Measurements from ENCODE around the gene COASY.

Gene COASY

DNA sequence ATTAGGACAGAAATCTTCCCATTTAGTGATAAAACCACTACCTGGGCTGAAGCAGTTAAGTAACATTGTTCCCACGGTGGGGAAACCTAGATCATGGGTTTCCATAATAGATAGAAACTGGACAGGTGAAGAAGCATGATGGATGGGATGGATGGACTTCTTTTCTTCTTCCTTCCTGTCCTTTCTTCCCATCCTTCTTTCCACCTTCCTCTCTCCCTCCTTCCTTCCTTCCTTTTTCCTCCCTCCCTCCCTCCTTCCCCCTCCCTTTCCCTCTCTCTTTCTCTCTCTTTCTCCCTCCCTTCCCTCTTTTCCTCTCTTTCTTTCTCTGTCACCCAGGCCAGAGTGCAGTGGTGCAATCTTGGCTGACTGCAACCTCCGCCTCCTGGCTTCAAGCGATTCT, 12.5 kb downstream of the COASY start:
- no peak overlapping the region for H3K4me3 ChIP-seq (replicated peaks in 1 of 2; ENCODE audit: low read depth in 2 of 2, low read length in 2 of 2)
- TF ChIP-seq, protein P1, sequence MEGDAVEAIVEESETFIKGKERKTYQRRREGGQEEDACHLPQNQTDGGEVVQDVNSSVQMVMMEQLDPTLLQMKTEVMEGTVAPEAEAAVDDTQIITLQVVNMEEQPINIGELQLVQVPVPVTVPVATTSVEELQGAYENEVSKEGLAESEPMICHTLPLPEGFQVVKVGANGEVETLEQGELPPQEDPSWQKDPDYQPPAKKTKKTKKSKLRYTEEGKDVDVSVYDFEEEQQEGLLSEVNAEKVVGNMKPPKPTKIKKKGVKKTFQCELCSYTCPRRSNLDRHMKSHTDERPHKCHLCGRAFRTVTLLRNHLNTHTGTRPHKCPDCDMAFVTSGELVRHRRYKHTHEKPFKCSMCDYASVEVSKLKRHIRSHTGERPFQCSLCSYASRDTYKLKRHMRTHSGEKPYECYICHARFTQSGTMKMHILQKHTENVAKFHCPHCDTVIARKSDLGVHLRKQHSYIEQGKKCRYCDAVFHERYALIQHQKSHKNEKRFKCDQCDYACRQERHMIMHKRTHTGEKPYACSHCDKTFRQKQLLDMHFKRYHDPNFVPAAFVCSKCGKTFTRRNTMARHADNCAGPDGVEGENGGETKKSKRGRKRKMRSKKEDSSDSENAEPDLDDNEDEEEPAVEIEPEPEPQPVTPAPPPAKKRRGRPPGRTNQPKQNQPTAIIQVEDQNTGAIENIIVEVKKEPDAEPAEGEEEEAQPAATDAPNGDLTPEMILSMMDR (IDR thresholded peaks at IDR 0.05; ENCODE audit: low read depth, low read length): no peak
- DNase-seq (ENCODE audit: low read depth in 2 of 2): no peak

DNA sequence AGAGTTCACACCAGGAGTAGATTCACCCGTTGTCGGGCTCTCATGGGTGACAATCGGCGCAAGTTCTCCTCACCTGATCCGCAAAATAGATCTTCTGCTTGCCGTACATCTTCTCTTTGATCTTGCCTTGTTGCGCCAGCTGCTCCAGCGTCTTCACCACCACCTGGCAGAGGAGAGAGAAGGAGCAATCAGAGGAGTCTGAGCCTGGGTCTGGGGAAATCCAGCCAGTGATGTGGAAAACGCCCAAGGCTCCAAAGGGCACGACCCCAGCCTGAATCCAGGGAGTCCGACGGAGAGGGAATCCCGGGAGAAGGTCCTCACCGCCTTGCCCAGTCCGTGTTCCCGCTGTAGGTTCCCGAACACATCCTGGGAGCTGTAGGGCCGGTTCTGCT, 15.2 kb downstream of the COASY start:
- TF ChIP-seq, protein P1 (IDR thresholded peaks at IDR 0.05; ENCODE audit: low read depth, low read length): no peak
- peak in 1 of 2 donors; percentile 16 for DNase-seq (ENCODE audit: low read depth in 2 of 2)
- H3K4me3 ChIP-seq (replicated peaks in 1 of 2; ENCODE audit: low read depth in 2 of 2, low read length in 2 of 2): peak overlapping the region; percentile 63 to 65

DNA sequence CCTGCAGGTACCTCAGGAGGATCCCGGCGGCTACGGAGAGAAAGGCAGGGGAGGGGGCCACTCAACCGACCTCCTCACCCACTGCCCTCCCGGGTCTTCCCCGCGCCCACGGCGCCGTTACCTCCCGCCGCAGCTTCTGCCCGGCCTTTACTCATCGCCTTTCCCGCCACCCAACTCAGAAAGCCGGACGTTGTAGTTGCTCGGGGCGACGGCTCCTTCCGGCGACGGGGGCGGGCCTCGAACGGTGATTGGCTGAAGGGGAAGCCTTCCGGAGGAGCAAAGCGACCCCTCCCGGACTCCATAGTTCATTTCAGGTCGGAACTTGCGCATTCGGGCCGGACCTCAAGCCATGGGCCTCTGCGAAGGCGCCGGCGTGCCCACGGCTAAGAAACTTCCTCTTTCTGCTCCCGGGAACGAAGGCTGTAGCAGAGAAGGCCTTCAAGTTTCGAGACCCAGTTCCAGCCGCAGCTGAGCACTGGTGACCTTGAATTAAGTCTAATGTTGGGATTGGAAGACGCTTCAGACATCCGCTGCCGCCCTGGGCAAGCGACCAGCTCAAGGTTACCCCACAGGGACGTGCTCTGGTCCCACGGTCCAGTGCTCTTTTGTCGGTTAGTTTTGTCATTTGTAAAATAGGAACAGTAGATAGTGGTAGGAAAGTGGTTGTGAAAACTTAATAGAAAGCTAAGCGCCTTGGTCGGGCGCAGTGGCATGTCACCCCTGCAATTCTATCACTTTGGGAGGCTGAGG, 15.8 kb downstream of the COASY start, which contains the start of gene PSMC3IP:
Gene PSMC3IP, minus strand, starts transcription at position 198 of the 750 bp plus-strand sequence. Its CDS starts 43 bp downstream, at position 155.
- DNase-seq (ENCODE audit: low read depth in 2 of 2): peak; percentile 96 to 97
- TF ChIP-seq, protein P1 (IDR thresholded peaks at IDR 0.05; ENCODE audit: low read depth, low read length): peak; percentile 44
- peak within 1 kb of the TSS; percentile 63 to 65 for H3K4me3 ChIP-seq (replicated peaks in 1 of 2; ENCODE audit: low read depth in 2 of 2, low read length in 2 of 2)

DNA sequence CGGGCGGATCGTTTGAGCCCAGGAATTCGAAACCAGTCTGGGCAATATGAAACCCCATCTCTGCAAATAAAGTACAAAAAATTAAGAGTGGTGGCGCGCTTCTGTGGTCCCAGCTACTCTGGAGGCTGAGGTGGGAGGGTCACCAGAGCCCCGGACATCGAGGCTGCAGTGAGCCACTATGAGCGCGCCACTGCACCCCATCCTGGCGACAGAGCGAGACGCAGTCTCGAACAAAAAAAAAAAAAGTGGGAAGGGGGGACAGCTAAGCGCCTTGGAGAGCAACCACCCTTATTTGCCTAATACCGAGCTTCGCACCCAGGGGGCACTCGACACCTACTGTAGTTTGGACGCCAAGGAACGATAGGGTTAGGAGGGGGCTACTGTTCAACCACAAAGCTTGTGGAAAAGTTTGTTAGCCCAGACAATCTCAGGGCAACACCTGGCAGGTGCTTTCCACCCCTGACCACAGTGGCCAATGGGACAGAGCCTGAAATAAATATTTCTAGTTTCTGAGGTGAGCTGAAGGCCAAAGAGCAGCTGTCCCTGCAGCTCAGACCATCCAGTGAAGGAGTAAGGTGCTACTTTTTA, 16.4 kb downstream of the COASY start:
- H3K4me3 ChIP-seq (replicated peaks in 1 of 2; ENCODE audit: low read depth in 2 of 2, low read length in 2 of 2): peak overlapping the region; percentile 63 to 65
- TF ChIP-seq, protein P1 (IDR thresholded peaks at IDR 0.05; ENCODE audit: low read depth, low read length): peak; percentile 80

DNA sequence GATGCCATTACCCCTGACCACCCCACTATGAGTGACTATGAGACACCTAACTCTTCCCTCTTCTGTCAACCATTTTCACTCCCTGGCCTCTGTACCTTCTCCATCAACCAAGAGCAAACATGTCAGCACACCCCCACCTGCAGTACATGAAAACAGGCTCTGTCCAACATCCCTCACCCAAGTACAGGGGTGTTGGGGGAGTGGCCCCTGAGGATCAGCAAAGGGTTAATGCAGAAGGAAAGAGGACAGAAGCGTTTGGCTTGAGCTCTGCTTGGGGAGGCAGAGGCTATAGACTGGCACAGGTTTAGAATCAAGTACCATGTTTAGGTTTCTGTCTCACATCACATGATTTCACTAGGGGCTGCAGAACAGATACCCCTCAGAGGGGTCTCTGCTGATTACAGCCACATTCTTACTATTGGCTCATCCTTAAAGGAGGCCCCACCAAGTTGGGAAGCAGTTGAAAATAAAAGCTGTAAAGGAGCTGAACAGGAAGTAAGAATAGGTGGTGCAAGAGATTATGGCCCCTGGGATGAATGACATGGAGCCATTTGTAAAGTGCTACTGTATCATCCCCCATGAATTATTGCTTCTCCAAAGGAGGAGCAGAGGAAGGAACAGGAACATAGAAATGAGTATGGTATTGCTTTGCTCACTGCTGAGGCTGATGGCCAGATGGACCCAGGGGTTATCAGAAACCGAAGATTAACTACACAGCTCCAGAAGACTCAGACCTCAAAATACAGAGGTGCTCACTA, 18.0 kb downstream of the COASY start:
- no peak for DNase-seq (ENCODE audit: low read depth in 2 of 2)
- no peak overlapping the region for H3K4me3 ChIP-seq (replicated peaks in 1 of 2; ENCODE audit: low read depth in 2 of 2, low read length in 2 of 2)
- TF ChIP-seq, protein P1 (IDR thresholded peaks at IDR 0.05; ENCODE audit: low read depth, low read length): no peak

More for the DNA sequence above, 16.4 kb downstream of the COASY start:
- peak; percentile 77 to 82 for DNase-seq (ENCODE audit: low read depth in 2 of 2)

DNA sequence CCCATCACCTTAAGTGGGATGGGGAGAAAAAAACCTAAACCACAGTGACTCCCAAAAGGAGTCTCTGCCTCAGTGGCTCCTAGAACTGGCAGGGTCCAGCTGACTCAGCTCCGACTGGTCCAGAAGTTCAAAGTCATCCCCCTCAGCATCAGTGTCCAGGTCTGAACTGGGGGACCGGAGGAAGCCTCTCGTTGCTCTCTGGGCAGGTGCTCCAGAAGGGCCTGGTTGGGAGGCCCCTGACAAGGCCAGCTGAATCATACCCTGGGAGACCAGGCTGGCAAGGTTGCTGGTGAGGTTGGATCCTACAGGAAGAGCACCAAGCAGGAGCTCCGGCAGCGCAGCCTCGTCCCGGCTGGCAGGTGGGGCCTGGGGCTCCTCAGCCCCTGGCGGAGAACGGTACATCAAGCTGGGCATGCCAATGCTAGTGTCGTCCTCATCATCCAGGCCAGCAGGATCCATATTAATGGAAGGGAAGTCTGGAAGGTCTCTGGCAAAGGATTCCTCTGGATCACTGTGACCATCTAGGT, 19.9 kb downstream of the COASY start:
- H3K4me3 ChIP-seq (replicated peaks in 1 of 2; ENCODE audit: low read depth in 2 of 2, low read length in 2 of 2): no peak overlapping the region
- DNase-seq (ENCODE audit: low read depth in 2 of 2): no peak
- TF ChIP-seq, protein P1 (IDR thresholded peaks at IDR 0.05; ENCODE audit: low read depth, low read length): no peak
